ENCODE data around the gene MAPK8IP3.

Gene MAPK8IP3

GRCh38 chr16:1715220-1715619 is 9.2 kb downstream of the MAPK8IP3 start:
- TF ChIP-seq CTCF (IDR thresholded peaks at IDR 0.05), result no peak

- TF ChIP-seq CTCF (IDR thresholded peaks at IDR 0.05), result no peak
These were observed 15.4 kb downstream of the MAPK8IP3 start for GRCh38 chr16:1721372-1721771.

GRCh38 chr16:1723450-1724147 is 17.6 kb downstream of the MAPK8IP3 start:
- peak; percentile 89 for TF ChIP-seq CTCF (IDR thresholded peaks at IDR 0.05)

- TF ChIP-seq CTCF (IDR thresholded peaks at IDR 0.05), result no peak
These were observed 18.5 kb downstream of the MAPK8IP3 start for GRCh38 chr16:1724491-1724890.

GRCh38 chr16:1726661-1727502 is 20.9 kb downstream of the MAPK8IP3 start:
- TF ChIP-seq CTCF (IDR thresholded peaks at IDR 0.05), result no peak

- no peak for TF ChIP-seq CTCF (IDR thresholded peaks at IDR 0.05)
These were observed 21.9 kb downstream of the MAPK8IP3 start for GRCh38 chr16:1727651-1728624.

- TF ChIP-seq CTCF (IDR thresholded peaks at IDR 0.05), result no peak
These were observed 23.0 kb downstream of the MAPK8IP3 start for GRCh38 chr16:1729026-1729425.

All from LNCAP (cell line).